Kidney tubule cell (primary cell): ENCODE data around the gene SSR1.
A peak's percentile ranks its signal among the peaks of the same experiment; 100 is the strongest.
"Not testable (repeated sequence)": the region's sequence is repeated elsewhere in the genome, so short reads cannot be mapped to it uniquely, and the experiment has no call there.

Experiments
- DNase-seq: peaks from one replicate; pipeline ENCODE4 v3.0.0-alpha.2; 2018; ENCODE audit warnings: low spot score

The SSR1 gene

GRCh38 chr6:7312616-7313504 is at the start of gene SSR1:
Gene SSR1 (minus strand): TSS chr6:7313199. CDS start chr6:7313120, 79 bp downstream.
- peak; percentile 97 for DNase-seq

DNA sequence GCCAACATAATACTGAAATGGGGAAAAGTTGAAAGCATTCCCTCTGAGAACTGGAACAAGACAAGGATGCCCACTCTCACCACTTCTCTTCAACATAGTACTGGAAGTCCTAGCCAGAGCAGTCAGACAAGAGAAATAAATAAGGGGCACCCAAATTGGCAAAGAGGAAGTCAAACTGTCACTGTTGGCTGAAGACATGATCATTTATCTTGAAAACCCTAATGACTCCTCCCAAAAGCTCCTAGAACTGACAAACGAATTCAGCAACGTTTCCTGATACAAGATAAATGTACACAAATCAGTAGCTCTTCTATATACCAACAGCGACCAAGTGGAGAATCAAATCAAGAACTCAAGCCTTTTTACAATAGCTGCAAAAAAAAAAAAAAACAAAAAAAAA is 38.9 kb upstream of the SSR1 start:
- not testable (repeated sequence) for DNase-seq

DNA sequence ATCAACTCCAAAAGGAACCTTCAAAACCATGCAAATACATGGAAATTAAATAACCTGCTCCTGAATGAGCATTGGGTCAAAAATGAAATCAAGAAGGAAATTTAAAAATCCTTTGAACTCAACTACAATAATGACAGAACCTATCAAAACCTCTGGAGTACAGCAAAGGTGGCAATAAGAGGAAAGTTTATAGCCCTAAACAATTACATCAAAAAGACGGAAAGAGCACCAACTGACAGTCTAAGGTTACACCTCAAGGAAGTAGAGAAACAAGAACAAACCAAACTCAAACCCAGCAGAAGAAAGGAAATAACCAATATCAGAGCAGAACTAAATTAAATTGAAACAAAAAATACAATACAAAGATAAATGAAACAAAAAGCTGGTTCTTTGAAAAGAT is 37.6 kb upstream of the SSR1 start:
- DNase-seq = not testable (repeated sequence)

DNA sequence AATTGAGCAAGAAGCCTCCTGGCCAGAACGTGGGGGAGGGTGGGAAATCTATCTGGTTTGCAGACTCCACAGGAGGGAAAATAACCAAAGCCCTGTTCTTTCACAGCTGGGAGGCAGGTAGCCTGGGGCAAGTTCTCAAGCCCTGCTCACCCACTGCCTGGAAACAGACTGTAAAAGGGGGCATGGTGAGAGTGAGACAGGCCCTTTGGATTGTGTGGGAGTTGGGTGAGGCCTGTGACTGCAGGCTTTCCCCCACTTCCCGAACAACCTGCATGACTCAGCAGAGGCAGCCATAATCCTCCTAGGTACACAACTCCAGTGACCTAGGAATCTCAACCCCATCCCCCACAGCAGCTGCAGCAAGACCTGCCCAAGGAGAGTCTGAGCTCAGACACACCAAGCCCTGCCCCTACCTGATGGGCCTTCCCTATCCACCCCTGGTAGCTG is 34.6 kb upstream of the SSR1 start:
- peak; percentile 66 for DNase-seq

- DNase-seq = not testable (repeated sequence)
Measured at GRCh38 chr6:7344773-7345450, 31.9 kb upstream of the SSR1 start.

DNA sequence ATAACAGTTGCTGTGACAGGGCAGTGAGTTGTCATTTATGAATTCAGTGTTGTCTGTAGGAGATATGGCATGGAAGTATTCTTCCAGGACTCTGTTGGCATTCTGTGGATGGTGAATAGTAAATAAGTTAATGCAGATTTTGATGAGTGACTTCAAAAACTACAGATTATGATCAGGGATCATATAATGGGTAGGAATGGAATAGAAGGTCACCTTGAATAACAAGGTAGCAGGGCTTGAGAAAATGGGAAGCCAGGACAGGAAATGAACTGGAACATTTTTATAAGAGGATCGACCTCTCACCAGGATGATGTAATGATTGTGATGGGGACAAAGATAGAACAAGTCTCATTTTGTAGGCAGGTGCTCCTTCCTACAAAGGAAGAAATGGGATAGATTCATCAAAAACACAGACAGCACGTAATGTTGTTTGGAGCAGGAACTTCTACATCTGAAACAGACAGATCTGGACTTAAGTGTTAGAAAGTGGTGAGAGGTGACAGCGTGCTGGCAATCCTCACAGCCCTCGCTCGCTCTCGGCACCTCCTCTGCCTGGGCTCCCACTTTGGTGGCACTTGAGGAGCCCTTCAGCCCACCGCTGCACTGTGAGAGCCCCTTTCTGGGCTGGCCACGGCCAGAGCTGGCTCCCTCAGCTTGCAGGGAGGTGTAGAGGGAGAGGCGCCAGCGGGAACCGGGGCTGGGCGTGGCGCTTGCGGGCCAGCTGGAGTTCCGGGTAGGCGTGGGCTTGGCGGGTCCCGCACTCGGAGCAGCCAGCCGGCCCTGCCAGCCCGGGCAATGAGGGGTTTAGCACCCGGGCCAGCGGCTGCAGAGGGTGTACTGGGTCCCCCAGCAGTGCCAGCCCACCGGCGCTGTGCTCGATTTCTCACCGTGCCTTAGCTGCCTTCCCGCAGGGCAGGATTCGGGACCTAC is 30.8 kb upstream of the SSR1 start:
- no peak for DNase-seq

DNA sequence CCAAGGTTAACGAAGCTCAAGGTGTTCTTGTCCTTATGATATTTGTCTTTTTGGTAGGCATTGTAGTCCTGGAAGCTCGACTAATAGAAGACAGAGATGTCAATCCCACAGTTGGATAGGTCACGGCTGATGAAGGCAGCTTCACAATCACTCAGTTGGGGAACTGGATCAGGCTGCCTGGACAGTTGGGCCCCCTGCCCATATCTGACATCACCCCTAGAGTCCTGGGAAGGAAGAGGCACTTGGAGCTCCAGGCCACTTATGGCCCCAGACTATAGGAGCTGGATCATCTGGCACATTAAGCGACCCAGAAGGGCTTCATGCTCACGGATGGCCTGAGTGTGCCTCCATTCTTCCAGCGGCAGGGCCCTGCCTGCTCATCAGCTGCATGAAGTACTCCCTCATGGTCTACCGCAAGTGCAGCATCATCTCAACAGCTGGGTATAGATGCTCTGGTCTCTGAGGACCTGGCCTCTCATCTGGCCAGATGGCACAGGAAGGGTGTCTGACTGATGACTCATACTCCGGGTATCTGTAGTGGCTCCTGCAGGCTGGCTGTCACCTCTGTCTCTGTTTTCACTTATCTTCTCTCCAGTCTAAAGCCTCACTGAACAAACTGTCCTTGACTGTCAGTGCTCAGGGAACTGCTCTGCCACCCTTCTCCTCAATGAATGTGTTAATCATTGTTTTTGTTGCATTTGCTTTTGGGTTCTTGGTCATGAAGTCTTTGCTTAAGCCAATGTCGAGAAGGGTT is 29.2 kb upstream of the SSR1 start:
- peak; percentile 43 for DNase-seq

DNA sequence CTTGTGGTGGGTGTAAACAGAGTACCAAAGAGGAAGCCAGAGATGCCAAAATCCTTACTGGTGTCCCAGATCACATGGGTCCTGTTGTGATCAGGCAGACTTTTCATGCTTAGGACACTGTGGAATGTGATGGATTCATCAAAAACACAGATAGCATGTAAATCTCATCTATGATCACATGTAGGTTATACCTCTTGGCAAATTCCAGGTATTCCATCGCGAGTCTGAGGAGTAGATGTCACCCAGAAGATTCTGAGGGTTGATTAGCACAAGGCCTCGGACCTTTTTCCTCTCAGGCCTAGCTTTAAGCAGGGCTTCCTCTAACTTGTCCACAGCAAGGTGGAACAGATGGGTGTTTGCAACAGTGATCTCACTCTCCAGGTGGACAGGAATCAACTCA is 28.3 kb upstream of the SSR1 start:
- DNase-seq = no peak

- peak; percentile 19 for DNase-seq
Measured at GRCh38 chr6:7339007-7339732, 26.2 kb upstream of the SSR1 start.

GRCh38 chr6:7338031-7338430 is 25.0 kb upstream of the SSR1 start:
- no peak for DNase-seq

DNA sequence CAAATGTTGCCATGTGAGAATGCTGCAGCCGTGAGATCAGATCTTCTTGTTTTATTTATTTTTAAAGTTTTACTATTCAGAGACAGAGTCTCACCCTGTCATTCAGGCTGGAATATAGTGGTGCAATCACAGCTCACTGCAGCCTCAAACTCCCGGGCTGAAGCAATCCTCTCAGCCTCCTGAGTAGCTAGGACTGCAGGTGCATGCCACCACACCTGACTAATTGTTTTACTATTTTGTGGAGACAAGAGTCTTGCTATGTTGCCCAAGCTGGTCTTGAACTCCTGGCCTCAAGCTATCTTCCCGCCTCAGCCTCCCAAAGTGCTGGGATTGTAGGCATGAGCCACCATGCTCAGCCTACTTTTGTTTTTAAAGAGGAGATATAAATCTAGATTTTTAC is 22.5 kb upstream of the SSR1 start:
- DNase-seq = no peak

- DNase-seq = no peak
Measured at GRCh38 chr6:7334685-7335084, 21.7 kb upstream of the SSR1 start.

- no peak for DNase-seq
Measured at GRCh38 chr6:7332090-7332745, 19.2 kb upstream of the SSR1 start.

GRCh38 chr6:7331452-7331851 is 18.5 kb upstream of the SSR1 start:
- DNase-seq = no peak

DNA sequence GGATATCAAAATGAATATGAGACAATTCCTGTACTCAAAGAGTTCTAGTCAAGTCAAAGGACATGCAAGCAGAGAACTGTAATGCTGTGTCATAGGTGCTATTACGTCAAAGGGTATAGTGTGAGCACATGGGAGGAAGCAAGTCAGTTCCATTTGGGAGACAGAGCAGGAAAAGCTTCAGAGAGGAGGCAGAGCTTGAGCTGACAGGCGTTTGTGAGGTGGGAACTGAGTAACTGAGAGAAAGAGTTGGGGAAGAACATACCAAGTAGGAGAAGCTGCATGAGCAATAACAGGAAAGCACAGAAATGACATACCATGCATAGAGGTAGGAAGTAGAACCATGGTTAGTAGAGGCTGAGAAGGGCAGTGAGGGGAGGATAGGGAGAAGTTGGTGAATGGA is 15.2 kb upstream of the SSR1 start:
- no peak for DNase-seq

- no peak for DNase-seq
Measured at GRCh38 chr6:7325750-7326149, 12.8 kb upstream of the SSR1 start.

GRCh38 chr6:7324520-7324919 is 11.5 kb upstream of the SSR1 start:
- no peak for DNase-seq

- no peak for DNase-seq
Measured at GRCh38 chr6:7323074-7323473, 10.1 kb upstream of the SSR1 start.

DNA sequence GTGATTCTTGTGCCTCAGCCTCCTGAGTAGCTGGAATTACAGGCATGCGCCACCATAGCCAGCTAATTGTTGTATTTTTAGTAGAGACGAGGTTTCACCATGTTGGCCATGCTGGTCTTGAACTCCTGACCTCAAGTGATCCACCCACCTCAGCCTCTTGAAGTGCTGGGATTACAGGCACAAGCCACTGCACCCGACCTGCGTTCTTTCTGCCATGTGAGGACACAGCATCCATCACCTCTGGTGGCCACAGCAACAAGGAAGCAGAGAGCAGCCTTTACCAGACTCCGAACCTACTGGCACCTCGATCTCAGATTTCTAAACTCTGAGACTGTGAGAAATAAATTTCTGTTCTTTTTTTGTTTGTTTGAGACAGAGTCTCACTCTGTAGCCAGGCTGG is 8.9 kb upstream of the SSR1 start:
- not testable (repeated sequence) for DNase-seq

GRCh38 chr6:7319406-7319805 is 6.4 kb upstream of the SSR1 start:
- DNase-seq = not testable (repeated sequence)
